ENCODE measurements around the gene TTC21A. TPM values are rescaled to one million over a fixed set of nuclear protein-coding genes. Genes with fewer than 3 reads are reported as not detected.

The TTC21A gene
- total and polyA plus RNA-seq, 4 donors, result 6.1 to 30.4 (median 11.7) TPM

DNA sequence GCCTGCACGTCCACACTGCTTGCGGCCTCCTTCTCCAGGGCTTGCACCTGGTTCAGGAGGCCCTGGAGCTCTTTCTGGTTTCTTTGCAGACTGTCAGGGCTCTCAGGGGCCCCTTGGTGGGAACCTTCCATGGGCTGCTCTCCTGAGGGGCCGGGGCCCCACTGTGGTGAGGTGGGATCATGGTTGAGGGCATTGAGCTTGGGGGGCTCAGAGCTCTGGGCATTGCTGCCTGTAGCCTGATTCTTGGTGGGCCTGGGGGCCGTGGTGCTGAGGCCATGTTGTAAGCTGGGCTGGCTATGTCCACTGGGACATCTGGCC lies 77.4 kb downstream of the TTC21A start:
- peaks cover 3 to 24% (median 7%) of the 10 kb centered on the region in 5 donors for H3K4me1 ChIP-seq (ENCODE audit: control insufficient read depth in 5 of 5, insufficient read depth in 5 of 5, low read length in 5 of 5)
- WGBS, 2 donors, result 96 to 97% methylated on average over 4 of the region's 4 CpGs
- DNase-seq (no peak), ATAC-seq (ENCODE audit: insufficient read depth, low FRiP score) (no peak)
- no peaks in the 10 kb centered on the region for H3K36me3 ChIP-seq (ENCODE audit: control insufficient read depth in 4 of 4, insufficient read depth in 4 of 4, low read length in 4 of 4)
- H3K27me3 ChIP-seq (ENCODE audit: control insufficient read depth in 3 of 3, insufficient read depth in 3 of 3, low read length in 2 of 3), result no peaks in the 10 kb centered on the region
- H3K4me3 ChIP-seq, result no peak overlapping the region
- H3K9me3 ChIP-seq (ENCODE audit: control insufficient read depth in 4 of 4, insufficient read depth in 3 of 4, low read length in 3 of 4), result no peaks in the 10 kb centered on the region
- TF ChIP-seq, protein P1, sequence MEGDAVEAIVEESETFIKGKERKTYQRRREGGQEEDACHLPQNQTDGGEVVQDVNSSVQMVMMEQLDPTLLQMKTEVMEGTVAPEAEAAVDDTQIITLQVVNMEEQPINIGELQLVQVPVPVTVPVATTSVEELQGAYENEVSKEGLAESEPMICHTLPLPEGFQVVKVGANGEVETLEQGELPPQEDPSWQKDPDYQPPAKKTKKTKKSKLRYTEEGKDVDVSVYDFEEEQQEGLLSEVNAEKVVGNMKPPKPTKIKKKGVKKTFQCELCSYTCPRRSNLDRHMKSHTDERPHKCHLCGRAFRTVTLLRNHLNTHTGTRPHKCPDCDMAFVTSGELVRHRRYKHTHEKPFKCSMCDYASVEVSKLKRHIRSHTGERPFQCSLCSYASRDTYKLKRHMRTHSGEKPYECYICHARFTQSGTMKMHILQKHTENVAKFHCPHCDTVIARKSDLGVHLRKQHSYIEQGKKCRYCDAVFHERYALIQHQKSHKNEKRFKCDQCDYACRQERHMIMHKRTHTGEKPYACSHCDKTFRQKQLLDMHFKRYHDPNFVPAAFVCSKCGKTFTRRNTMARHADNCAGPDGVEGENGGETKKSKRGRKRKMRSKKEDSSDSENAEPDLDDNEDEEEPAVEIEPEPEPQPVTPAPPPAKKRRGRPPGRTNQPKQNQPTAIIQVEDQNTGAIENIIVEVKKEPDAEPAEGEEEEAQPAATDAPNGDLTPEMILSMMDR (IDR thresholded peaks at IDR 0.05; ENCODE audit: control extremely low read depth, extremely low read depth), result no peak
- no peak overlapping the region for H3K9ac ChIP-seq (ENCODE audit: insufficient read depth in 1 of 2, low read length in 2 of 2)
- H3K27ac ChIP-seq (ENCODE audit: low read depth in 1 of 2, low read length in 1 of 2), result no peak overlapping the region

GRCh38 chr3:39185326-39185958 lies 78.0 kb downstream of the TTC21A start:
- no peak overlapping the region for H3K27ac ChIP-seq (ENCODE audit: low read depth in 1 of 2, low read length in 1 of 2)
- no peak for ATAC-seq (ENCODE audit: insufficient read depth, low FRiP score)
- 92 to 93% methylated on average over 9 of the region's 9 CpGs for WGBS, 2 donors
- H3K9ac ChIP-seq (ENCODE audit: insufficient read depth in 1 of 2, low read length in 2 of 2), result no peak overlapping the region
- no peaks in the 10 kb centered on the region for H3K36me3 ChIP-seq (ENCODE audit: control insufficient read depth in 4 of 4, insufficient read depth in 4 of 4, low read length in 4 of 4)
- H3K27me3 ChIP-seq (ENCODE audit: control insufficient read depth in 3 of 3, insufficient read depth in 3 of 3, low read length in 2 of 3), result no peaks in the 10 kb centered on the region
- no peaks in the 10 kb centered on the region for H3K9me3 ChIP-seq (ENCODE audit: control insufficient read depth in 4 of 4, insufficient read depth in 3 of 4, low read length in 3 of 4)
- TF ChIP-seq, protein P1 (IDR thresholded peaks at IDR 0.05; ENCODE audit: control extremely low read depth, extremely low read depth), result no peak
- no peak for DNase-seq
- H3K4me3 ChIP-seq, result no peak overlapping the region
- H3K4me1 ChIP-seq (ENCODE audit: control insufficient read depth in 5 of 5, insufficient read depth in 5 of 5, low read length in 5 of 5), result peaks cover 0 to 19% (median 2%) of the 10 kb centered on the region in 5 donors

- H3K4me1 ChIP-seq (ENCODE audit: control insufficient read depth in 5 of 5, insufficient read depth in 5 of 5, low read length in 5 of 5), result peaks cover 0 to 15% (median 0%) of the 10 kb centered on the region in 5 donors
- 87 to 93% methylated on average over 14 of the region's 14 CpGs for WGBS, 2 donors
- H3K9ac ChIP-seq (ENCODE audit: insufficient read depth in 1 of 2, low read length in 2 of 2), result no peak overlapping the region
- TF ChIP-seq, protein P1 (IDR thresholded peaks at IDR 0.05; ENCODE audit: control extremely low read depth, extremely low read depth), result no peak
- ATAC-seq (ENCODE audit: insufficient read depth, low FRiP score), result no peak
- no peaks in the 10 kb centered on the region for H3K36me3 ChIP-seq (ENCODE audit: control insufficient read depth in 4 of 4, insufficient read depth in 4 of 4, low read length in 4 of 4)
- no peak for DNase-seq
- H3K9me3 ChIP-seq (ENCODE audit: control insufficient read depth in 4 of 4, insufficient read depth in 3 of 4, low read length in 3 of 4), result no peaks in the 10 kb centered on the region
- no peaks in the 10 kb centered on the region for H3K27me3 ChIP-seq (ENCODE audit: control insufficient read depth in 3 of 3, insufficient read depth in 3 of 3, low read length in 2 of 3)
- no peak overlapping the region for H3K27ac ChIP-seq (ENCODE audit: low read depth in 1 of 2, low read length in 1 of 2)
- no peak overlapping the region for H3K4me3 ChIP-seq
Observed at GRCh38 chr3:39185959-39186691, 78.6 kb downstream of the TTC21A start.

Measured in lung (tissue), 12 donors.